GM18507 (cell line): ENCODE measurements around the gene FAM240A.
"Not testable (repeated sequence)": the region's sequence is repeated elsewhere in the genome, so short reads cannot be mapped to it uniquely, and the experiment has no call there.

ENCODE experiments used
- DNase-seq: peaks from one replicate; pipeline ENCODE4 v3.0.0; 2011; ENCODE audit warnings: low read depth; ENCODE audit not compliant: insufficient read length; ENCODE audit errors: extremely low spot score
- FAIRE-seq: peaks from 2 replicates; lab custom pipeline; 2011; peaks lifted over from hg19 to GRCh38; lab: Jason Lieb, UNC

FAM240A gene

DNA sequence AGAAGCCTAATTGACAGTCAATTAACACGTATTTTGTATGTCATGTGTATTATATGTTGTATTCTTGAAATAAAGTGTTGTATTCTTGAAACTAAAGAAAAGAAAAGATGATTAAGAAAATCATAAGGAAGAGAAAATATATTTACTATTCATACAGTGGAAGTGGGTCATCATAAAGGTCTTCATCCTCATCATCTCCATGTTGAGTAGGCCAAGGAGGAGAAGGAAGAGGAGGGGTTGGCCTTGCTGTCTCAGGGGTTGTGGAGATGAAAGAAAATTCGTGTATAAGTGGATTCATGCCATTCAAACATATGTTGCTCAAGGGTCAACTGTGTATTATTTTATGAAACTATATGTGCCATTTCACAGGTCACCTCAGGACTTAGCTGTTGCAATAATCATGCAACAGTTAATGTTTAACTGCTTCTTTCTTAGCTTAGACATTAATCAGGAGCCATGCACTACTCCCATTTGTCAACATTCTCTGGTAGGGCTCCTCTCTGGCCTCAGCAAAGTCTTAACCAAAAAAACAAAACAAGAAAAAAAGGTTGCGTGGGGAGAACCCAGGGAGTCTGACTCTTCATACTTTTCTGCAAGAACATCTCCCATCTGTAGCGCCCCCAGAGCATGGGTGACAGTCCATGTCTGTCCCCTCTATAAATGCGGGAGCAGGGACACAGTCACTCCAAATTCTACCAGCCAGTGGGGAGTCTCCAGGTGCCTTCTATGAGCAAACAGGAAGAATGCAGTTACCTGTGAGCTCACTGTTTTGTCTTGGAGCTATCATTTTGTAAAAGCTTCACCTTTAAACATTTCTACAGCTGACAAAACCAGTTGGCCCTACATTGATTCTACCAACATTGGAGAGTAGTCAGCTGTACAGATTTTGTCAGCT lies 26.3 kb upstream of the FAM240A start:
- DNase-seq (no peak), FAIRE-seq (no peak)

GRCh38 chr3:46586738-46587246 lies 25.5 kb upstream of the FAM240A start:
- no peak for DNase-seq
- FAIRE-seq, result no peak

DNA sequence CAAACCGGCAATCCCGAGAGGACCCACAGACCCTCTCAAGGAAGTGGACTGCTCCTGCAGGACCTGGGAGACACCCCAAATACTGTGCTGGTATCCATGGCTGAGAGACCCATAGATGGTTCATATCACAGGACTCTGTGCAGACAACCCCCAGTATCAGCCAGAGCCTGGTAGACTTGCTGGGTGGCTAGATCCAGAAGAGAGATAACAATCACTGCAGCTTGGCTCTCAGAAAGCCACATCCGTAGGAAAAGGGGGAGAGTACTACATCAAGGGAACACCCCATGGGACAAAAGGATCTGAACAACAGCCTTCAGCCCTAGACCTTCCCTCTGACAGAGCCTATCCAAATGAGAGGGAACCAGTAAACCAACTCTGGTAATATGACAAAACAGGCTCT lies 25.1 kb upstream of the FAM240A start:
- not testable (repeated sequence) for DNase-seq, FAIRE-seq

DNA sequence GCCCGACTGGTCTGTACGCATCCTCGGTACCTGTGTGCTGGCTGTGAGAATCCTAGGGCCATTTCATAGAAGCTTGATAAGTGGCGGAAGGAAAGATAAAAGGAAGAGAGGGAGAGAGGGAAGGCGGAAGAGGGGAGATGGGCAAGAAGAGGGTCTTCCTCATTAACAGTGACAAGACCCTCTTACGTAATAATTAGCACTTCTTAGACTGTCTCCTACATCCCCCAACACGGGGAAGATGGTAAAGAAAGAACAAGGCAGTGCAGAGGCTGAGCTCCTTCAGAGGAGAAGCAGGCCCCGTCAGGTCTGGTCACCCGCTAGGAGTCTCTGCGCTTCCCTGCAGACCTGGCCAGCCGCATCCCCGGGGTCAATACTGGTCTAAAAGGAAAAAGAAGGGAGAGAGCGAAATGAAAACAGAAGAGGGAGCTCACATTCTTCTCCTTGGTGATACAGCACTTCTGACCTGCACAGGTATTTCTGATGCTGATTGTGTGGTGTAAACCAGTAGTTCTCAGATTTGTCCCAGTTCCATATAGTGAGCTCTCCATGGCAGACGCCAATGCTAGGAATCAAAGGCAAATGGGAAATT lies 19.0 kb upstream of the FAM240A start:
- FAIRE-seq (no peak), DNase-seq (no peak)

- FAIRE-seq, result no peak
- no peak for DNase-seq
These were observed 18.3 kb upstream of the FAM240A start for GRCh38 chr3:46593979-46594378.

DNA sequence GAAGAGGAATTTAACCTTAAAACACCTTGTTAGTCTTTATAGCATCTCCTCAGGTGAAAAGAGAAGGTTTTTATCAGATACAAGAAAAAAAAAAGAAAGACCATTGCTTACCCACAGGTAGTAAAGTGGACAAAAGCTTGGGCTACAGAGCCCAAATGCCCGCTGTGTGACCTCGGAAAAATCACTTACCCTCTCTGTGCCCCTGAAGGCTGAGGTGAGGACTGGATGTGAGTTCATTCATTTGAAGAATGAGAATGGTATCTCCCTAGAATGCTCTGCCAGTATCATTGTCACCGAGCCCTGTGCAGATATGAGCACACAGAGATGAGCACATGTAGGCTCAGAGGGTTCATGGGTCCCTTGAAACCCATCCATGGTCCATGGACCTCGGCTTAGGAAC lies 17.6 kb upstream of the FAM240A start:
- DNase-seq (no peak), FAIRE-seq (no peak)

GRCh38 chr3:46595819-46596314 lies 16.5 kb upstream of the FAM240A start:
- no peak for DNase-seq
- no peak for FAIRE-seq

DNA sequence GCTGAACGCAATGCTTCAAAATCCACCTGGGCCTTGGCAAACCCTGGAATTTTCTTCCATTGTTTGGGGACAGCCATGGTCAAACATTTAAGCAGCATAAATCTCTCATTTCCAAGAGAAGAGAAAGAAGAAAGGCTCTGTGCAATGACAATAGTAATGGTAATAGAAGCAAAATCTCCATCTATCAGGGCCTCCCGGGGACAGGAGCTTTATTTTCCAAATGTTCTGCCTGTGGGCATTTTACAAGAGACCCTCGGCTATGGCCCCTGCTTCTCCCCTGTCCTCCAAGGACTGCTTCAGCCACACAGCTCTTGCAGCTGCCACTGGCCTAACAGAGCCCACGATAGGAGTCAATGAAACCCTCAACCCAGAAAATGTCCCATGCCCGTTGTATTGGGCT lies 12.7 kb upstream of the FAM240A start:
- DNase-seq (no peak), FAIRE-seq (no peak)

GRCh38 chr3:46603446-46604046 lies 8.8 kb upstream of the FAM240A start:
- FAIRE-seq (no peak), DNase-seq (no peak)

GRCh38 chr3:46604127-46604526 lies 8.2 kb upstream of the FAM240A start:
- DNase-seq, result no peak
- FAIRE-seq, result no peak

- FAIRE-seq (no peak), DNase-seq (no peak)
These were observed 4.7 kb upstream of the FAM240A start for GRCh38 chr3:46607603-46608028.

DNA sequence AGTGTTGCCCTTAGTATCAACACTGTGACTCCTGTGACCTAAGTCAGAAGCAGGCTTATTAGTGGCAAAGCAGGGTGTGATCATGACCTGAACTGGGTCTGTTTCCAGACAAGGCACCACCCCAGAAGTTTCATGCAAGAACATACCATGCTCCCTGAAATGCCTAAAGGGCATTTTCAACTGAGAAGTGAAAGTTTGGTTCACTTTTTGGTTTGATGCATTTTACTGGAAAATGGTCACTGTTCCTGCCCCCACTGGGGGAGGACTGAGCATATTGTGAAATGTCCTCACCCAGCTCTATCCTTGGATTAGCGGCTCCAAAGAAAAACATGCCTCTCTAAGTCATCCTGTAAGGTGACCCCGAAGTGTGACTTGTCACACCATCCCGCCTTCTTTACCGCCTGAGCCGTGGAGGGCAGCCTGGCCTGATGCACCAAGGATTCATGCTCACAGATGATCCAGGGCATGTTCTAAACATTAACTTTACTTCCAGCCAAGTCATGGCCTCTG lies 3.1 kb upstream of the FAM240A start:
- FAIRE-seq (no peak), DNase-seq (no peak)

DNA sequence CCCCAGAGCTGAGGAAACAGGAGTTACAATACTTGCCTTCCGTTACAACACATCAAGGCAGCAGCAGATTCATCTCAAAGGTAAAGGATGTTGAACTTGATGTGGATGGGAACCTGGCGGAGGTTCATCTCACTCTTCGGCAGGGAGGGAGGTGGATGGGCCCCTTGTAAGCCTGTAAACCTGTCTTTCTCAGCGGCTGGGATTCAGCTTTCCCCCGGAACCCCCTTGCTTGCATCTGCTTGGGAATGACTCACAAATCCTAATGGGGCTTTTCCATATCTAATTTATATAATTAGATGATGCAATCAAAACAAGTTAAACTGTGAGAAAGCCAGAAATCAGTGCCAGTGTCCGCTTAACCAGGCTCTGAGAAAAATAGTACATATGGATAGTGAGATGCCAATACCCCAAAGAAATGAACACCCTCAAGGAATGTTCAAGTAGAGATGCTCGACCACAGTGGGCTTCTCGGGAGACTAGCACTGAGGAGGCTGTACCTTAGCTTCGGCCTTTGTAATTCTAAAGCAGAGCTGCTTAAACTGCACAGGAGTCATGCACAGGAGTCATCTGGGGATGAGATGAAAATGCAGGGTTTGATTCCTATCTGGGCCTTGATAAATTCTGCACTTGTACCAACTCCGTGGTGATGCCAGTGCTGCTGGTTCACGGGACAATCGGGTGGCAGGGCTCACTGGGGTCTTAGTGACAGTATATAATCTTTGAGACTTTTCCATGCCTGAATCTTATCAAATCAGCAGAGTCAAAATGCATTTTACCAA lies 2.2 kb upstream of the FAM240A start:
- FAIRE-seq, result no peak
- no peak for DNase-seq

DNA sequence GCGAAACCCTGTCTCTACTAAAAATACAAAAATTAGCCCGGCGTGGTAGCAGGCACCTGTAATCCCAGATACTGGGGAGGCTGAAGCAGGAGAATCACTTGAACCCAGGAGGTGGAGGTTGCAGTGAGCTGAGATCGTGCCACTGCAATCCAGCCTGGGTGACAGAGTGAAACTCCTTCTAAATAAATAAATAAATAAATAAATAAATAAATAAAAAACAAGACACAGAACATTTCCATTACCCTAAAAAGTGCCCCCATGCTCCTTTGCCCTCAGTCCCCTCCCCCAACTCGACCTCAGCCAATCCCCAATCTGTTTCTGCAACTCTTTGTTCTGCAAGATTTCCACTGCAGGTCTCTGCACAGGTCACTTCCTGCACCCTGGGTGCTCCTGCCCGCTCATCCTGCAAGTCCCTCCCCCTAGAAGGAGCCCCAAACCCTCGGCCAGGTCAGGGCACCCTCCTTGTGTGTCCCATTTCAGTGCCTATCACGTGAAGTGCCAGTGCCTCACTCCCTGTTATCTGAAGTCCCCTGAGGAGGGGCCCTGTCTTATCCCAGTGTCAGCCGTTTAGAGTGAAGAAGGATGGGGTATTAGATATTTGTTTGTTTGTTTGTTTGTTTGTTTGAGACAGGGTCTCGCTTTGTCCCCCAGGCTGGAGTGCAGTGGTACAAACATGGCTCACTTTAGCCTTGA lies 1.1 kb downstream of the FAM240A start:
- FAIRE-seq, result no peak
- no peak for DNase-seq

GRCh38 chr3:46614431-46614830 lies 2.1 kb downstream of the FAM240A start:
- FAIRE-seq (no peak), DNase-seq (no peak)

DNA sequence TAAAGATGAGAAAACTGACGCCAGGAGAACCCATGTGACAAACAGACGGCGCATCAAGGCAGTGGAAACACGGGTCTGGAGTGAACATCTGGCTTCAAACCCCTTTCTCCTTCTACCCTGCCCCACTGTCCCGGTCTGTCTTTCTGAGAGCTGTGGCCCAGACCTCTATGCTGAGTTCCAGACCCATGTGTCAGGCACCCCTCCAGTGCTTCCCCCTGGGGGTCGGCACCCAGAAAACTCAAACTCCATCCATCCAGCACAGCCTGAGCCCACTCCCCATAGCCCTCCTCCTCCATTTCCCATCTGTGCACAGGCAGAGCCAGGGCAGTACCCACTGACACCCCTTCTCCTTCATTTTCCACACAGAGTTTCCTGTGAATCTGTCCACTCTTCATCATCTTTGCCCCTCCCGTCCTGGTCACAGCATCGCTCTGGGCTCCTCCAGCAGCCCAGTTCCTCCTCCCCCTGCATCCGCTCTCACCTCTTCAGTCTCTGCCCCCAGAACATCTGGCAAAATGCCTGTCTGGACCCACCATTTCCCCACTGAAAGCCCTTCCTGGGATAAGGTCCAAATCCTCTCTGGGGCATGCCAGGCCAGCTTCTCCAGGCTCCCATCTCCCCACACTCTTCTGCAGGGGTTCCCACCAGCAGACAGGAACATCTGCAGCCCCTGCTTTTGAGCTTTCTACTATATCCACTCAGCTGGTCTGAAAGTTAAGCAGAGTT lies 2.9 kb downstream of the FAM240A start:
- DNase-seq (no peak), FAIRE-seq (no peak)

GRCh38 chr3:46615976-46616375 lies 3.7 kb downstream of the FAM240A start:
- DNase-seq (no peak), FAIRE-seq (no peak)

GRCh38 chr3:46617941-46618340 lies 5.6 kb downstream of the FAM240A start:
- FAIRE-seq (no peak), DNase-seq (no peak)
